ENCODE results near the gene SLC24A3.

The SLC24A3 gene

DNA sequence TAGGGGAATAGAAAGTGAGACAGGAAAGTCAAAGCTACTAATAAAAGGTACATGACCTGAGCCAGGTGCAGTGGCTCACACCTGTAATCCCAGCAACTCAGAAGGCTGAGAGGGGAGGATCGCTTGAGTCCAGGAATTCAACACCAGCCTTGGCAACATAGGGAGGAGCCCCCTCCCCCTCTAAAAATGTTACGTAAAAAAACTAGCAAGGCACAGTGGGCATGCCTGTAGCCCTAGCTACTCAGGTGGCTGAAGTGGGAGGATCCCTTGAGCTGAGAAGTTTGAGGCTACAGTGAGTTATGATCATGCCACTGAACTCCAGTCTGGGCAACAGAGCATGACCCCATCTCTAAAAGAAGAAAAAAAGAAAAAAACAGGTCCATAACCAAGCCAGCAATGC lies 359.6 kb downstream of the SLC24A3 start:
- TF ChIP-seq FOXP2 (optimal IDR thresholded peaks at IDR 0.05; ENCODE audit: control extremely low read depth, extremely low read length, insufficient read depth) (no peak), POLR2AphosphoS5 (IDR thresholded peaks at IDR 0.05; ENCODE audit: borderline replicate concordance, low read depth, low read length) (no peak), EZH2 (IDR thresholded peaks at IDR 0.05) (no peak)
- no peaks in the 10 kb centered on the region for H3K9me3 ChIP-seq (ENCODE audit: low read depth, low read length)
- no peak overlapping the region for H3K9ac ChIP-seq (ENCODE audit: insufficient read length)
- H3K4me3 ChIP-seq = no peak overlapping the region
- DNase-seq (ENCODE audit: low read depth, low spot score) = no peak
- H3K27ac ChIP-seq = no peak overlapping the region
- peaks cover 2% of the 10 kb centered on the region; the same call in 1 of the 2 replicates for H3K36me3 ChIP-seq (ENCODE audit: insufficient read depth, low read length)

DNA sequence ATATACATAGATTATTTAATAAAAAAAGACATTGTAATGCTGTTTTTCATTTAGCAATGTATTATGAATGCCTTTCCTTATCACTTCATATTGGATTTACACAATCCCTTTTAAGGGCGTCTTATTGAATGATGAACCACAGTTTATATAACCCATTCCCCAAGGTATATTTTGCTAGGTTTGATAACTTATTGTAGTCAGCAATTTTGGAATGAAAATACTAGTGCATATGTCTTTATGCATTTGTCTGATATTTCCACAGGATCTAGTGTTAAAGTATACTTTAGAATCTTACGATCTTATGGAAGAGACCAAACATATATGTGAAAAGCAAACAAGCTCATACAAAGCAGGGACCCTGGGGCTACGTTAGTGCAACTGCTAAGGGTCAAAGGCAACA lies 365.2 kb downstream of the SLC24A3 start:
- Histone ChIP-seq H3K36me3 (ENCODE audit: insufficient read depth, low read length) (no peaks in the 10 kb centered on the region; the same call in 1 of the 2 replicates), H3K9me3 (ENCODE audit: low read depth, low read length) (no peaks in the 10 kb centered on the region), H3K4me3 (no peak overlapping the region), H3K27ac (no peak overlapping the region), H3K9ac (ENCODE audit: insufficient read length) (no peak overlapping the region)
- no peak for DNase-seq (ENCODE audit: low read depth, low spot score)
- no peak for TF ChIP-seq EZH2 (IDR thresholded peaks at IDR 0.05)
- no peak for TF ChIP-seq POLR2AphosphoS5 (IDR thresholded peaks at IDR 0.05; ENCODE audit: borderline replicate concordance, low read depth, low read length)
- TF ChIP-seq FOXP2 (optimal IDR thresholded peaks at IDR 0.05; ENCODE audit: control extremely low read depth, extremely low read length, insufficient read depth) = no peak

DNA sequence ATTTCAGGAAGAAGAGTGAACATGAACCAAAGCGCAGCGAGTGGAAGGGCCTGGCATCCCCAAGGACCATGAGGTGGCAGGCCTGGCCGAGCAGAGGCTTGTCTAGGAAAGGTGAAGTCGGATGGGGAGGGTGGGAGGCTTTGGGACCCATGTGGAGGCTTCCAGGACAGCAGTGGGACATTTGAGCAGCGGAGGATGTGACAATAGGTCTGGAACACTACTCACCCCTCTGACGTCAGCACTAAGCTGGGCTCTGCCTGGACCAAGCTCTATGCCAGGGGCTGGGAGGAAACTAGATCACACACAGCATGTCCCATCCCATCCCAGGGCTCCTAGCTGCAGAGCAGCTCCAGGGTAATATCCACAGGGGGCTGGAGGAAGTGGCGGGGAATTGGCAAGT lies 370.3 kb downstream of the SLC24A3 start:
- no peak for DNase-seq (ENCODE audit: low read depth, low spot score)
- H3K27ac ChIP-seq = no peak overlapping the region
- H3K9me3 ChIP-seq (ENCODE audit: low read depth, low read length) = no peaks in the 10 kb centered on the region
- TF ChIP-seq POLR2AphosphoS5 (IDR thresholded peaks at IDR 0.05; ENCODE audit: borderline replicate concordance, low read depth, low read length) = no peak
- no peak for TF ChIP-seq EZH2 (IDR thresholded peaks at IDR 0.05)
- no peak for TF ChIP-seq FOXP2 (optimal IDR thresholded peaks at IDR 0.05; ENCODE audit: control extremely low read depth, extremely low read length, insufficient read depth)
- peaks cover 9% of the 10 kb centered on the region; the same call in 1 of the 2 replicates for H3K36me3 ChIP-seq (ENCODE audit: insufficient read depth, low read length)
- no peak overlapping the region for H3K4me3 ChIP-seq
- no peak overlapping the region for H3K9ac ChIP-seq (ENCODE audit: insufficient read length)

DNA sequence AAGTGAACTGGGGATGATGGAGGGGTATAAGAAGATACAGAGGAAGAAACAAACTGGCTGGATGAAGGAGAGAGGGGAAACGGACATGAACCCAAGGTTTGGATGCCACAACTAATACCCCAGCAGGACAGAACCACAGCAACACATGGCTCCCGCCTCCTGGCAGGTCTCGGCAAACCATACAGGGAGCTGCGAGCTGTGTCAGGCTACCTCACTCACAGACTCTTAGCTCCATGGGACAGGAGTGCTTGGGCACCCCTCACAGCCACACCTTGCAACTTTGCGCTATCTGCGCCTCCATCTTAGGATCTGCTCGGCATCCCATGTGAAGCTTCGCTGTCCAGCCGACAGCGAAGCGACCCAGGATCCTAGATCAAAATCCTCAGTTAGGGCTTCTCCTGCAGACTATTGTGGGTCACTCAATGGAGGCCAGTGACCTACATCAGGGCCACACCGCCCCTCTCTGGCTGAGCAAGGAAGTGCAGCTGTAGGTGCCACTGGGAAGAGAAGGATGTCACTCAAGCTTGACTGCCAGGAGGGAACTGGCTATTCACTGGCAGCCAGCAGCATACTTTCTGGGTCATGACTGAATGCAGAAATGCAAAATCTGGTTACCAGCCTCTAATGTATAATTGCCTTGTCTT lies 371.2 kb downstream of the SLC24A3 start:
- Histone ChIP-seq H3K9me3 (ENCODE audit: low read depth, low read length) (no peaks in the 10 kb centered on the region), H3K9ac (ENCODE audit: insufficient read length) (no peak overlapping the region), H3K4me3 (no peak overlapping the region), H3K27ac (no peak overlapping the region), H3K36me3 (ENCODE audit: insufficient read depth, low read length) (peaks cover 12% of the 10 kb centered on the region; the same call in 1 of the 2 replicates)
- TF ChIP-seq FOXP2 (optimal IDR thresholded peaks at IDR 0.05; ENCODE audit: control extremely low read depth, extremely low read length, insufficient read depth) (no peak), EZH2 (IDR thresholded peaks at IDR 0.05) (no peak), POLR2AphosphoS5 (IDR thresholded peaks at IDR 0.05; ENCODE audit: borderline replicate concordance, low read depth, low read length) (no peak)
- DNase-seq (ENCODE audit: low read depth, low spot score) = no peak

DNA sequence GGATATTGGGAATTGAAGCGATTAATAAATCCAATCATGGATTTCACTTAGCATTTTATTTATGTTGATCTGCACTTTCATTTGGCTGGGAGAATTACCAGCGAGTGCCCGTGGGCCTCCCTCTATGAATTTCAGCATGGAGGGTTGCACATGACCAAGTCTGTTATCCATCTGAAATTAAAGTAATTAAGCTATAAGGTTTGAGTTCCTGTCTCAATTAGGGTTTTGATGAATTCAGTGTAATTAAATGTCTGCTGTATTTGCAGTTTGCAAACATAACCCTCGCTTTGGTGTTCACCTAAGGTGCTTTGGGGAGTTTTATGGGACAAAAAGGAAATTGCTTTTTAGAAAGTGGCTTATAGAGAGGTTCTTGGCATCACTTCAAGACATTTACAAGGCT lies 375.8 kb downstream of the SLC24A3 start:
- Histone ChIP-seq H3K36me3 (ENCODE audit: insufficient read depth, low read length) (peaks cover 34% of the 10 kb centered on the region), H3K4me3 (peak overlapping the region; percentile 44), H3K9me3 (ENCODE audit: low read depth, low read length) (no peaks in the 10 kb centered on the region), H3K9ac (ENCODE audit: insufficient read length) (no peak overlapping the region), H3K27ac (peak overlapping the region; percentile 90)
- DNase-seq (ENCODE audit: low read depth, low spot score) = no peak
- TF ChIP-seq EZH2 (IDR thresholded peaks at IDR 0.05) = no peak
- TF ChIP-seq POLR2AphosphoS5 (IDR thresholded peaks at IDR 0.05; ENCODE audit: borderline replicate concordance, low read depth, low read length) = no peak
- no peak for TF ChIP-seq FOXP2 (optimal IDR thresholded peaks at IDR 0.05; ENCODE audit: control extremely low read depth, extremely low read length, insufficient read depth)

DNA sequence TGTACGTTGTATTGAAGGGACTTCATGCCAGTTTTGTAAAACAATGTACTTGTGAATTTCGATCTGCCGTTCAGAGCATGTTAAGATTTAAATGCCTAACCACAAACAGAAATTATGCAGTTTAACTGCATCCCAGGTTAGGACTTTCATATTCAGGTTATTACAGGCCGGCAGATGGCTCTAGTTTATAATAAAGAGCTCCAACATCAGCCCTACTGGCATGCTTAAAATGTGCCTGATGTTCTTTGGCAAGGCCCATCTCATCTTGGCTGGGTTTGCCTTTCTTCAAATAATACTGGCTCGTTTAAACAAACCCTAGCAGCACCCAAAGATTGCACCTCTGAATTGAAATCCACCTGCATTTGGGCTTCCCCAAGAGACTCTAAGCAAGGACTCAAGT lies 376.3 kb downstream of the SLC24A3 start:
- Histone ChIP-seq H3K36me3 (ENCODE audit: insufficient read depth, low read length) (peaks cover 39% of the 10 kb centered on the region), H3K9me3 (ENCODE audit: low read depth, low read length) (no peaks in the 10 kb centered on the region), H3K4me3 (peak overlapping the region; percentile 44), H3K27ac (peak overlapping the region; percentile 90), H3K9ac (ENCODE audit: insufficient read length) (no peak overlapping the region)
- TF ChIP-seq FOXP2 (optimal IDR thresholded peaks at IDR 0.05; ENCODE audit: control extremely low read depth, extremely low read length, insufficient read depth) = no peak
- no peak for TF ChIP-seq POLR2AphosphoS5 (IDR thresholded peaks at IDR 0.05; ENCODE audit: borderline replicate concordance, low read depth, low read length)
- TF ChIP-seq EZH2 (IDR thresholded peaks at IDR 0.05) = no peak
- DNase-seq (ENCODE audit: low read depth, low spot score) = no peak

DNA sequence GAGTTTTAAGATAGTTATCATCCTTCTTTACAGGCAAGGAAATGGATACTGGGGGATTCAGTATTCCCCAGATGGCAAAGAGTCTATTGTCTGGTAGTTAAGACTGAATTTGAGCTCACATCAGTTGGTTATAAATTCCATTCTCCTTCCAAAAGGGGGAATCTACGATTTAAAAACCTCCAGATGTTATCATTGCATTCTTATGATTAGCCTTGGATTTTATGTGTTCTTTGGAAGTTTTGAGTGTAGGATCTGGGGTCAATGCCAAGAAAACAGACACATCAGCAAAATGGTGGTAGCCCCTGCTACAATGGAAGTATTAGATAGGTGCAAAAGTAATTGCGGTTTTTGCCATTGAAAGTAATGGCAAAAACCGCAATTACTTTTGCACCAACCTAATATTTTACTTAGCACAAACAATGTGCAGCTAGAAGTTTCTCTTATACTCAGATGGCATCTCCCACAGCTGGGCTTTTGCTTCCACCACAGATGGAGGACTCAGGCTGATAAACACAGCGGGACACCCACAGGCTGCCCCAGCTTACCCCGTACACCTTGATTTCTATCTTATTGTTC lies 377.4 kb downstream of the SLC24A3 start:
- H3K4me3 ChIP-seq = peak overlapping the region; percentile 8; the same call in 1 of the 2 replicates
- peaks cover 41% of the 10 kb centered on the region for H3K36me3 ChIP-seq (ENCODE audit: insufficient read depth, low read length)
- no peak overlapping the region for H3K9ac ChIP-seq (ENCODE audit: insufficient read length)
- peak; percentile 91 for DNase-seq (ENCODE audit: low read depth, low spot score)
- no peak for TF ChIP-seq EZH2 (IDR thresholded peaks at IDR 0.05)
- TF ChIP-seq POLR2AphosphoS5 (IDR thresholded peaks at IDR 0.05; ENCODE audit: borderline replicate concordance, low read depth, low read length) = no peak; the same call in 1 of the 2 replicates
- H3K9me3 ChIP-seq (ENCODE audit: low read depth, low read length) = no peaks in the 10 kb centered on the region
- H3K27ac ChIP-seq = peak overlapping the region; percentile 90

DNA sequence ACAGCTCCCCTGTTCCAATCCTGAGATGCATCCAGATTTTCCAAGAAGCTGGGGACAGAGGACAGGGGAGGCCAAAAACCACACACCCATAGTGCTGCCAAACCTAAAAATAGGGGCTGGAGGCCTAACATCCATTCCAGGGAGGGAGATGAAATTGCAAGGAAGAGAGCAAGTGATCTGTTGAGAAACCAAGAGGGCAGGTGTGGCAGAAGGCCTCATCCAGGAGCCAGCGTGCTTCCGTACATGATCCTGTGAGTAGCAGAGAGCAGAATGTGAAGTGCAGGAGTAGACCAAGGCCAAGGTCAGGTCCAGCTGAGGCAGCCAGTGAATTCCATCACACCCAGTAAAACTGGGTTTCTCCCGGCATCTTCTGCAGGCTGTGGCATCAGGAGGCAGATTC lies 377.9 kb downstream of the SLC24A3 start:
- DNase-seq (ENCODE audit: low read depth, low spot score) = no peak
- Histone ChIP-seq H3K9ac (ENCODE audit: insufficient read length) (no peak overlapping the region), H3K27ac (peak overlapping the region; percentile 90), H3K9me3 (ENCODE audit: low read depth, low read length) (no peaks in the 10 kb centered on the region), H3K36me3 (ENCODE audit: insufficient read depth, low read length) (peaks cover 39% of the 10 kb centered on the region), H3K4me3 (0 out of 2 replicates have a peak overlapping the region, but pooled peaks have one; percentile 8)
- TF ChIP-seq FOXP2 (optimal IDR thresholded peaks at IDR 0.05; ENCODE audit: control extremely low read depth, extremely low read length, insufficient read depth) (no peak), POLR2AphosphoS5 (IDR thresholded peaks at IDR 0.05; ENCODE audit: borderline replicate concordance, low read depth, low read length) (no peak), EZH2 (IDR thresholded peaks at IDR 0.05) (no peak)
